CD4-positive, alpha-beta T cell treated with Interleukin-21 for 1 hour (primary cell): ENCODE data around the gene AIFM1.

Experiments used
- DNase-seq: peaks from one replicate; pipeline ENCODE4 v3.0.0-alpha.2; 2020

The AIFM1 gene

DNA sequence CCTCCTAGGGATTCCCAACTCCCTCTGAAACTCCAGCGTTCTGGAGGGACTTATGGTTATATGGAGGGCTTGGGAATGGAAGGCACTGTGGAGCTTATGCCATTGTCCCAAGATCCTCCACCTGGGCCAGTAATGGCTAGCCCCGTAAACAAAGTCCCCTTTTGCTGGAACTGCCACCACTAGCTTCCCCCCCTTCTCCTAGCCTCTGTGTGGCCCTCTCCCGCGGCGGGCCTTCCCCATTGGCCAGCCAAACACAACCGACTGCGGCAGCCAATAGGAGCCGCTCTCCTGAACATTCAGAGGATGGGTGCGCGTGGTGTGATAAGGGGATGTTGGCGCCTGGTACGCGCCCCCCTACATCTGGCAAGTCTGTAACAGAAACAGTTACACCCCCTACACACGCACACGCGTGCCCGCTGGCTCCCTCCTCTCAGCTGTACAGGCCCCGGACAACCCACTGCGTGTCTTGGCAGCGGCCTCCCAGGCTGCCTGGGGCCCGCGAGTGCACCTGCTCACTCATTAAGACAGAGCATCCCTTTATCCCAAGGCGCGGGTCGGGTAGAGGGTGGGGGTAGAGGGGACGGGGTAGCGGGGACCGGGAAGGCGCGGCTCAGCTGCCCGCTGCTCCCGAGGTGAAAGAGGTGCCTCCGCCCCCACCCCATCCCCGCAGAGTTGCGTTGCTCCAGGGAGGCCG is 5.3 kb upstream of the AIFM1 start:
- peak; percentile 73 for DNase-seq

DNA sequence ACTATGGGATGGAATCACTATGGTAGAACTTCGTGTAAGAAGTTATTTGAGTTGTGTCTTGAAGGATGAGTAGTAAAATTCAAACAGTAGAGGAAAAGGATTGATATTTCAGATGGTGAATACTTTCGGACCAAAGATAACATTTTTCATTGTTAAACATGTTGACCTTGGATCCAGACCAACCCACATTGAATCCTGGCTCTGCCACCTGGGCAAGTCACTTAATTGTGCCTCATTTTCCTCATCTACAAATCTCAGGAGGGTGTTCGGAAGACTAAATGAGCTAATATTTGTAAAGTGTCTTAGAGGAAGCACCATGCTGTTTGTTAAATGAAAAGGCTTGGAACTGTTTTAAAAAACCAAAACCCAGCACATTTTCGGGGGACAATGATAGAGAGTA is 1.4 kb upstream of the AIFM1 start:
- no peak for DNase-seq

DNA sequence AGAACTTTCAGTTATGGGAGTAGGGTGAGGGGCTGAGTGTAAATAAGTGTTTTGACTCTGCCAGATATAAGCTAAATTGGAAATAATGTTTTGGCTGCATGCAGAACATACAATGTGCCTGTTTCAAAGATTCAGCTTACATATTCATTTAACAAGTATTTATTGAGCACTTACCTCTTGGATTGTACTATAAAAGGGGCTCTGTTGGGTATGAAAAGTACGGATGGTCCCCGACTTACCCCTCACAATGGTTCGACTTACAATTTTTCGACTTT is 799 bp upstream of the AIFM1 start:
- DNase-seq: no peak

DNA sequence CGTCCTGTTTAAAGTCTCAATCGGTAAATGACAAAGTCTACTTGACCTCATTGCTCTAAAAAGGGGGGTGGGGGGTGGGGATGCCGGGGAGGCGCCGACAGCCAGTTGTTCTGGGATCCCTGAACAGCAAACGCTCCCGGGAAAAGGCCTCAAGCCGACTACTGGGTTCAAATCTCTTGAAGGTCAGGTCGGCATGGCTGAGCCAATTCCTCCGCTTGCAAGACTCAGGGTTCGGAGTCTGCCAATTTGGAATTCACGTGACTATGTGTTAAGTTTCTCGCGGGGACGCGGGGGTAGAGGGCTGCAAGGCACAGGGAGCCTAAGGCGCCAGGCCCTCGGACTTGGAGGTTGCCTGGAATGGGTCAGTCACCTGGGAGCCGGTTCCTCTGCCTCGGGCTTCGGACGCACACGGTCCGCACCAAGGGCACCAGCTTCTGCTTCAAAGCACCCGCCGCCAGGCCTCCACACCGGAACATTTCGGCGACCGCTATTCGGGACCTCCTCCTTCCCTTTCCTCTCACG is 399 bp downstream of the AIFM1 start:
- DNase-seq: no peak

DNA sequence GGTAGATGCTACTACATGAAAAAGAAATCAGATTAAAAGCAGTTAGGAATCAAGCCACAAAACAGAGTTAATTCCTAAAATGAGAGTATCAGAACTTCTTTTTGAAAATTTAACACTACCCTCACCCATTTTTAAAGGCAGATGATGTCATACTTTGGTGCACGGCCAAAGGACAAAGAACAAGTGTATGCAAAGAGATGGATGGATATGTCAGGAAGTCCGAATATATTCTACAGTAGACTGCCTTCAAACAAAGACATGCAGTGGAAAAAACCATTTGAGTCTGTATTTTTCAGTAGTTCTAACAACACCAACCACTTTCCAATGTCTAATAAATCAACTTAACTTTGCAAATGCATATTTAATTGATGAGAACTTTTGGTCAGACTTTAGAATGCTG is 2.2 kb downstream of the AIFM1 start:
- no peak for DNase-seq

DNA sequence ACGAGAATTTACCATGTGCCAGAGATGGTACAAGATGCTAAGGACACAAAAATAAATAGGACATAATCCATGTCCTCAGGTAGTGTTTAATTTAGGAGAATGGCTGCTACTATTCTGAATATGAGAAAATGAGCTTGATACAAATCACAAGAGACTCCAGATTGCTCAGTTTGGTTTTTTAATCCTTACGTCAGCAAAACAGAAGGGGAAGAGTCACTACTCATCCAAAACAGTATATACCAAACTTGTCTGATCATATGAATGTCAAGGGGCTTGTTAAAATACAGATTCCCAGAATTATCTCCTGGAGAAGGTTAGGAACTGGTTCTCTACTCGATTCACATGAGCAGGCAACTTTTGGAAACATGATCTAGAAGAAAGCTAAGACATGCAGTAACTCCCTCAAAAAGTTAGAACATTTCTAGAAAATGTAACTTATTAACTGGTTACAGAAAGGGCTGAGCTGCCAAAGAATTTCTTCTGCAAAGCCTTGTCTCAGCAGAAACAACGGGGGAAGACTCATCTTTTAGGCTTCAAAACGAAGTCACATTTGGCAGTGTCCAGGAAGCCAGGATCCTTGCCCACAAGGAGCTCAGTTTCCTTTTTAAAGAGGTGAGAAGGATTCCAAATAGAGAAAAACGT is 3.4 kb downstream of the AIFM1 start:
- no peak for DNase-seq

DNA sequence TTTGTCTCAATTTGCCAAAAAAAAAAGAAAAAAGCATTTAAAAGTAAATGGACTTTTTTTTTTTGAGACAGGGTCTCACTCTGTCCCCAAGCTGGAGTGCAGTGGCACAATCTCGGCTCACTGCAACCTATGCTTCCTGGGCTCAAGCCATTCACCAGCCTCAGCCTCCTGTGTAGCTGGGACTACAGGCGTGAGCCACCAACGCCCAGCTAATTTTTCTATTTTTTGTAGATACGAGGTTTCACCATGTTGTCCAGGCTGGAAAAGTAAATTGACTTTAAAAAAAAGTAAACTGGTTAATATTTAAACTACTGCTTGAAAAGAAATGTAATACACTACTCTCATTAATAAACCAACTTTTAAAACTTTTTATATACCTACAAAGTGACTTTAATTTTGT is 5.9 kb downstream of the AIFM1 start:
- no peak for DNase-seq

DNA sequence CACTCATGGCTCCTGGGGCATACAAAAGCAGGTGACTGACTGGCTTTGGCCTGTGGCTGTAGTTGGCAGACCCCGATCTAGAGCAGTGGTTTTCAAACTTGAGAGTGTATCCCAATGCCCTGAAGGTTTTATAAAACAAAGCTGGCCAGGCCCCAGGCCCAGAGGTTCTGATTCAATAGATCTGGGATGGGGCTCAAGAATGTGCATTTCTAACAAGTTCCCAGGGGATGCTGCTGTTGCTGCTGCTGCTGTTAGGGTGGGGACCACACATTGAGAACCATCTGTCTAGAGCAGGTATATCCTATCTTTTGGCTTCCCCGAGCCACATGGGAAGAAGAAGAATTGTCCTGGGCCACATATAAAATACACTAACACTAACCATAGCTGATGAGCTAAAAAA is 7.3 kb downstream of the AIFM1 start:
- DNase-seq: no peak

DNA sequence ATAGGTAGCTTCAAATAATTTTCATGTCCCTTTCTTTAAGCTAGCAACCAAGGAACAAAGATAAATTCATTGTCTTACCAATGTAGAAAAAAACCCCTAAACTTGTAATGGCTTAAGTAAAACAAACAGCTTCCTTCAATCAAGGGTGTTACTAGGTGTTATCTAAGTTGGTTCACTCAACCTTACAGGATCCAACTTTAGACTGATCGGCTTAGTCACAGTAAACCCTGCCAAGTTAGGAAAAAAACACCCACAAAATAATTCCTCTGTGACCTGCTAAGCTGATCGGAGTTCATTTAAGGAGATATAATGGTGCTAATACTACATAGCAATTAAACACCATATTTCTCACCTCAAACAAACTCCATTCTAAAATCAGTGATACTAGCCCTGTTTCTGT is 10.1 kb downstream of the AIFM1 start:
- DNase-seq: no peak

DNA sequence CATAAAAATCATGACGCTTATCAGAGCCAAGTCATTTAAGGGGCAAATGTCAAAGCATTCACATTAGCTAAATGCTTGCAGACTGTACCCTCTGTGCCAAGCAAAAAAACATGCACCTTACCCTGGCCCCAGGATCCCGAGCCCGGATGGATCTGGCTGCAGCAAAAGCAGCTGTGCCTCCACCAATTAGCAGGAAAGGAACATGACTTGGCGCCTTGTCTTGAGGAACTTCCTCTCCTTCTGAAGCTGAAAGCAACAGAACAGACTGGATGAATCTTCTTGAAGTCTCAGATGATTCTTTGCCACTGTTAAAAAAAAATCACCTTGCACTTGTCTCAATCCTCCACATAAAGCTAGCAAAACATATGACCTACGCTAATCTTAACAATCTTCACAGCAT is 18.0 kb downstream of the AIFM1 start:
- no peak for DNase-seq

DNA sequence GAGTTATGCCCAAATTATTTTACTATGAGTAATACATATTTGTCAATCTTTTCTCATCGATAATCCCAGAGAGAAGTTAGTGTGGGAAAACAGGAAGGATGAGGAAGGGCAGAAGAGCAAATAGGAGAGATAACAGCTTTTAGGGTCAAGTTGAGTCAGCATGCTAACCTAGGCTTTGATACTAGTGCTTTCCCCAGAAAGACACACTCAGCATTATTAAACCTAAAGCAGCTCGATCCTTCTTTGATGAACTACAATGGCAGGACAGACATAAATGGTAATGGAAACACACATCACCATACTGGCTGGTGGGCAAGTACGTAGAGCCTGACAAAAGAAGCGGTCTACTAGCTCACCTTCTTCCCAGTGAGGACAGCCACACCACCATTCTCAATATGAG is 20.5 kb downstream of the AIFM1 start:
- DNase-seq: no peak

DNA sequence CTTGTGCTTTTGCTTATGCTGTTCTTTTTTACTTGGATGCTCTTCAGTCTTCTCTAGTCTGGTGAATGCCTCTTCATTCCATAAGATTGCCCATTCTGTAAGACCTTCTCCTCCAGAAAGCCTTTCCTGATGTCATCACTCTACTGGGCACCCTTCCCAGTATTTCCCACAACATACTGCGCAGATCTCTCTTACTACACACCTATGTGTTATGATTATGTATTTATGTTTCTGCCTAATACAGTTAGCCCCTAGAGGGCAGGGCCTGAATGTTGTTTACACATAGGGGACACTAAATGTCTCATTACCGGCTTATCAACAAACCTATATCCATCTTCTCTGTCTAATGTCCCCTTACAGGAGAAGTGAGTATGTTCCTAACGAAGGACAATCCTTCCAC is 21.1 kb downstream of the AIFM1 start:
- no peak for DNase-seq

DNA sequence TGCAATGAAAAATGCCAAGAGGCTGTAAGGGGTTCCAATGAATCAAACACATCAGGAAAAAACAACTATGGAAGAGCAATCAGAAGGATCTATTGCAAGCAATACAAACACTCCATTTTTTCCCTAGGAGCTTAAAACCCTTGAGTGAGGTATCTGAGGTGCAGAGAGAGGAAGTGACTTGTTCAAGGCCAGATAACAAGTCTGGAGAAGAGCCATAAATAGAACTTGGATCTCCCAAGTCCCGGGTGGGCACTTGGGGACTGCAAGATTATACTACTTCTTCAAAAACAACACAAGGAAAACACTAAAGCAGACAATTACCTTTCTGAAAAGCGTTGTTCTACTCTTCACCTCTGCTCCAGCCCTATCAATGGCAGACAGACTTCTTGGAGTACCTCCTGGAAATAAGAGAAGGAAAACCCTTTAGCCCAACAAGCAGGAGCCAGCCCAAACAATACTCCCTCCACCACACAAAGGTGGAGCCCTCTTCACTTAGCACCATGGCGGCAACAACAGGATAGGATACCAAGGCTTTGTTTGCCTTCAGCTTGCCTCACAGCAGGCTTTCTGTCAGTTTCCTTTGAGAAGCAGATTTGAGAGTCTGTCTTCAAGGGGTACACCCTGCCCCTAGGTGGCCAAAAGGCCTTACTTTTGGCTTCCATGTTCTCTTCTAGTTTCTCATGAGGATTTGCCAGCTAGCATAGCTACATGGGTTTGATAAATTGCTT is 26.0 kb downstream of the AIFM1 start:
- DNase-seq: no peak

DNA sequence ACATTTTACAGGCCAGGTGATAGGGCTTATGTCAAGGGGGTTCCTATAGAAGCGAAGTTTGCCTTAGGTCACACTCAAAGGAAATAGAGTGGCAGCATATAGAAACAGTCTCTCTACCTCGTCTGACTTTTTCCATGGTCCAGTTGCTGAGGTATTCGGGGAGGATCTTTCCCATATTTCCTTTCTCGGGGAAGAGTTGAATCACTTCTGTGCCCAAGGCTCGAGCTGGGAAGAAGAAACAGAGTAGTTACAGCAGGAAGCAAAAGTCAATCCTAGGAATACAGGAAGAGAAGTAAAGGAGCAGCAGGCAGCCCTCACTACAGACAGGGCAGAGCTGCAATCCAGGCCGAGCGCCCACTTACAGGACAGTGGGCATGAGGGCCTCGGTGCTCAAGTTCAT is 28.7 kb downstream of the AIFM1 start:
- DNase-seq: no peak

DNA sequence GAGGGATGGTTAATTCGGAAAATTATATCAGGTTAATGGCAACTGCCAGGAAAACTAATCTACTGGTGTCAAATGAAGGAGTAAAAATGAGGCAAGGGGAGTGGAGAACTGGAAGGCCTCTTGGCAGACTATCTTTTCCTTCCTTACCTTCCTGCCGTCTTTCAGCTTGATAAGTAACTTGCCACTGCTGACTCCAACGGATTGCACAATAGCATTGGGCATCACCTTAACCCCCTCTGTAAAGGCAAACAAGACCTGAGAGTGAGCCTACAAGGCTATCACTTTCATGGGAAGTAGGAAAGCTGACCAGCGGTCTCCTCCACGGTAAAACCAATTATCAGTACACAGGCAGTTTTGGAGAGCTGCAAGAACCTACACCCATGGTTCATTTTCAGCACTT is 29.1 kb downstream of the AIFM1 start:
- no peak for DNase-seq

DNA sequence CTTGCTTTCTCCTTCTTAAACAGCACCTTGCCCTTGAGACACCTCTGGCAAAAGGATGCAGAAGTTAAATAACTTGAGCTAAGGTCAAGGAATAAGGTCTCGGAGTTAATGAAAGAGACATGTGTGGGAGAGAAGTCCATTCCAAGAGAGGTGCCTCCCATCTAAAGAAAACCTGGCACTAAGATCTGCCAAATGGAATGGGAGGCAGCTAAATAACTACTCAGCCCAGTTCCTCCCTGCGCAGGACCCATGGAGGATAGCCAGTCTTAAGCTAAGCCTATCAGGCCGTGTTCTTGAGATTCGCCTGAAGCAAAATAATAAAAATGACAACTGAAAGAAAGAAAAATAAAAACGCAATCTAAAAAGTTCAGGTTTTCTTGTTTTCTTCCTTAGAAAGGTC is 34.7 kb downstream of the AIFM1 start:
- DNase-seq: no peak

DNA sequence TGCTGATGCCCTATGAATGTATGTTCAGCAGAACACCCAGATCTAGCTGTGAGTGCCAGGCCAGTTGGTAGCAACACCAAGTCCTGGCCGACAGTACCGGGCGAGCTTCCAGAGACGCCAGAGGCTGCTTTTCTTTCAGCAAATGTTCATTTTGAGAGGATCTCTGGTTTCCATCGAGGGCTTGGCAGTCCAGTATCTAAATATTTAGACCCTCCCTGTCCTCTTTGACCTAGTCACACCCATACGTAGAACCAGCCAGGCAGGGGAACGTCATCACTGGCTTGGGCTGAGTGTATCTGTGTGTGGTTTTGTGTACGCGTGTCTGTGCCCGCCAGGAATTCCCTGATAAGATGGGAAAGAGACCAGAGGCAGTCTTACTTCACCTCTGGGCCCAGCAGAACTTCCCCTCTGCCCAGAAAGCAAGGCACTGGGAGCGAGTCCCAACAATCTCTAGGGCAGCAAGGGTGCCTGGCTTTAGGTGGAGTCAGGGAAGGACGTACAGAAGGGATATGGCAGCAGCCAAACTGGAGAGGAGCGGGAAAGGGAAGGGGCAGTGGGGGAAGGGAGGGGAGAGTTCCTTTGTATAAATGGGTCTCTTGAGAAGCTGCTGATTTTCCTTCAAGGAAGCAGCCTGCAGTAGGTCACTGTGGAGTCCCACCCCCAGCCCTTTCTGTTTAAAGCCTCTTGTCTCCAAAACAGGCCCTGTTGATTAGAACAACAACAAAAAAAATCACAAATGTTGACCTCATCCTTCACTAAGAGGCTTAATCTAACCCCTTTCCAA is 40.4 kb downstream of the AIFM1 start:
- DNase-seq: no peak

DNA sequence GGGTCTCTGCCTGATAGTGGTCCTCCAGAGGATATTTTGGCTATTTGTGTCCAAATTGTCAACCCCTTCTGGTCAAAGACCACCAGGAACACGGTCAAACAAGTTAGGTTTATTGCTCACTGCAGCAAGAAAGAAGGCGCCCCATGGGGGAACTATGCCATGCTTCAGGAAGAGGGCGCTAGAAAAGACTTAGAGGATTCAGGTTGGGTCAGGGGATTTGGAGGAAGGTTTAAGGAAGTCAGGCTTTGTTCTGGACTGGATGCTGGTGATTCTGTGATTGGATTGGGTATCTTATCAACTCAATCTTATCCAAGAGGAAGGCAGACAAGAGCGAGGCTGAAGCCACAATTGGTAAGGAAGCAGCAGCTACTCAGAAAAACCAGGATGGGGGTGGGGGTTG is 41.1 kb downstream of the AIFM1 start:
- DNase-seq: no peak

DNA sequence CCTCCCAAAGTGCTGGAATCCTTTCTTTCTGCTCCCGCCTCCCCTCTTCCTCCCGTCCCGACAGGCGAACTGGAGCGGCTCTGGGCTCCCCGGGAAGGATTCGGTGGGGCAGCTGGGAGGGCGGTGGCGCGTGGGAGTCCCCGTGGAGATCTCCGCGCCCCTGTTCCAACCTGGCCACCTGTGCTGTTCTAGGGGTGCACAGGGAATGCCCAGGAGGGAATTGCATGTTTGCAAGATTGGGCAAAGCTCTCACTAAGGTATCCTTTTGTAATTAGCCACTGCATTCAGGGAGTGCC is 44.2 kb downstream of the AIFM1 start:
- DNase-seq: no peak

DNA sequence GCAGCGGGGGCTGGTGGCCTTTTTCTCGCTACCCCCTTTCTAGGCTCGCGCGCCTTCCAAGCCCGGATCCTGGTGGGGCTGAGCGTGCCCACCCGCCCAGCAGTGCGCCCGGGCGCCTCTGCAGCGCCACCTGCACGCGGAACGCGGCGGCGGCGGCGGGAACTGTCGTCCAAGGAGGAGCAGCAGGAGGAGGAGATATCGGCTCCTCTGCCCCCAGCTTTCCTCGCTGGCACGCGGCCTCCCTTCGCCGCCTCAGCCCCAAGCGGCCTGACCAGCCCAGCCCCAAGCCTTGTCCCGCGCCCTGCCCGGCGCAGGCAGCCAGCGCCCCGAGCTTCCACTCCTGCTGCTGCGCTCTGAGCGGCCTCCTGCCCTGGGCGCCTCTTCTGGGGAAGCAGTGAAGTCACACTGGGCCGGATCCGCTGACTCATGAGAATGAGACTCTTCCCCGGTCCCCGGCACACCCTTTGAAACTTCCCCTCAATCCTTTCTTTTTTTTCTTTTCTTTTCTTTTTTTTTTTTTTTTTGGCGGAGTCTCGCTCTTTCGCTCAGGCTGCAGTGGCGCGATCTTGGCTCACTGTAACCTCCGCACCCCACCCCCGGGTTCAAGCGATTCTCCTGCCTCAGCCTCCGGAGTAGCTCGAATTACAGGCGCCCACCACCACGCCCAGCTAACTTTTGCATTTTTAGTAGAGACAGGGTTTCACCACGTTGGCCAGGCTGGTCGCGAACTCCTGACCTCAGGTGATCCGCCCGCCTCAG is 44.7 kb downstream of the AIFM1 start:
- DNase-seq: peak; percentile 65

DNA sequence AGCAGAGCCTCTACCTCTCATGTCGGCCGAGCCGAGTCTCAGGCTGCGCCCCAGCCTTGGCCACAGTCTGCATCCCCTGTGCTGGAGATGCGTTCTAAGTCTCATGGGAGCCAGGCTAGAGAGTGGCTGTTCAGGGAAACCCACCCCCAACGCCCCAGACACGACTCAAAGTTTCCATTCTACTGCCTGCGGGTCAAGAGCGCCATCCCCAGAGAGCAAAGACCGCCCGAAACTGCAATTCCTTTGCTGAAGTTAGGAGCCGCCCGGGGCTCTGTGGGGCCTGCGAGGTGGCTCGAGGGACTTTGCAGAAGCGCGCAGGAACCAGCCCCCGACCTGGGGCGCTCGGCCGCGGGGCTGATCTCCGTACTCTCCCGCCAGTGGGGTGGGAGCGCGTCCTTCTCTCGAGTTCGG is 45.3 kb downstream of the AIFM1 start:
- DNase-seq: no peak

DNA sequence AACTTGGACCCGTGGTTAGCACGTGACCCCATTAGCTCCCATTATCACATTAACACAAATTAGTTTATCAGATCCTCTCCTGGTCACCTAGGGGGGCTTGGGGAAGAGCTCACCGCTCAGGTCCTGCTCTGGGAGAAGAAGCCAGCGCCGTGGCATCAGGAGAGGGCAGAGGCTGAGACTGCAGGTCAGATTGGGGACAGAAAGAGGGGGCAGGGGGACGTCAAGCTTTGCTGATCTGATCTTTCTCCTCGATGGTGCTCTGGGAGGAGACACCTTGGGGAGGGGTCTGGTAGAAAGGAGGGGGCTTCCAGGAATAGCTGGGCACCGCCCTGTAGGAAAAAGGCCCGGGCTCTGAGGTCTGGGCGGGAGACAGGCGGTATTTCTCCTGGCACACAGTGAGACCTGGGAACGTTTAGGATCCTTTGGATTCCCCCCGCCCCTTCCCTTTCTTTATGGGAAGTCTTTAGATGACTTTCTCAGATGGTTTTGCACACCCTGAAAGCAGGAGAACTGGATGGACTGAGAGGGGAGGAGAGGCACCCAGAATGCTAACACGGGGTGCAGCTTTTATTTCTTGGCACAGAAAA is 46.2 kb downstream of the AIFM1 start:
- no peak for DNase-seq
